ENCODE data around the gene TDRD9.

The TDRD9 gene

DNA sequence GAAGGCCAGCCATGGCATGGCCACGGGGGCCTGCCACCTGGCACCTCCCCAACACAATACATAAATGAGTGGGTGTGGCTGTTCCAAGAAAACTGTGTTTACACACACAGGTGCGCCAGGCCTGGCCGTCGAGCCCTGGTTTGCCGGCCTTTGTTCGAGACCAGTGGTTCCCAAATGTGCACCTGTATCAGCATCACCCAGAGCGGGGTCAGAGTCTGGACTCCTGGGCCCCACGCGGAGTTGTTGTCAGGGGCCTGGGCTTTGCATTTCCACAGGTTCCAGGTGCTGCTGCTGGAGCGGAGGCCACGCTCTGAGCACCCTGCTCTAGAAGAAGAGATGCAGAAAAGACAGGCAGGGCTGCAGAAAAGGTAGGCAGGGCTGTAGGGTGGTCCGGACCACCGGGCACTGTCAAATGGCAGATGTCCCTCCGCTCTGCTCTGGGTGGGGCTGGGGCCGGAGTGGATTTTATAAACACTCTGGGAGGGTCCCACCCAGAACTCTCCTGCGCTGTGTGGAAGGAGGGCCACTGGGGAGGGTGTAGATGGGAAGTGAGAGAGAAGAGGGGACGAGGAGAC is 153.1 kb downstream of the TDRD9 start:
- DNase-seq, result no peak

DNA sequence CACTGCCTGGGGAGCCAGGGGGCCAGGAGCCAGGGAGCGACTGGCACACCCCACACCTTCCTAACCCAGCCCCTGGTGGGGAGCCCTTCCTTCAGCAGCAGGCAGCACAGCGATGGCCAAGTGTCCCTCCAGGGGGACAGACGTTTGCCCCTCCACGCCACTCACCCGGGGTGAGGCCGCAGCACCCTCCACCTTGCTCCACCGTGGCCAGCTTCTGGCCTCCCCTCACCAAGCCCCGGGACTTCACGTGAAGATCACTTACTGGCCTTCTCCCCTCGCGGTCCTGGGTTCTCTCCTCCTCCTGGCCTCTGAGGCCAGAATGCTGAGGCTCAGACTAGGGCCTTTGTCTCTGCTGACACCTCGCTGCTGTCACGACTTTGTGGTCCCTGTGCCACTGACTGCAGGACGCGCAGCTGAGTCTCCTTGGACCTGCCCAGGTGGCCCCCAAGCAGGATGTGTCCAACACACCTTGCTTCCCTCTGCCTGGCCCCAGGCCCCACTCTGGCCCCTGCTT is 153.8 kb downstream of the TDRD9 start:
- no peak for DNase-seq

DNA sequence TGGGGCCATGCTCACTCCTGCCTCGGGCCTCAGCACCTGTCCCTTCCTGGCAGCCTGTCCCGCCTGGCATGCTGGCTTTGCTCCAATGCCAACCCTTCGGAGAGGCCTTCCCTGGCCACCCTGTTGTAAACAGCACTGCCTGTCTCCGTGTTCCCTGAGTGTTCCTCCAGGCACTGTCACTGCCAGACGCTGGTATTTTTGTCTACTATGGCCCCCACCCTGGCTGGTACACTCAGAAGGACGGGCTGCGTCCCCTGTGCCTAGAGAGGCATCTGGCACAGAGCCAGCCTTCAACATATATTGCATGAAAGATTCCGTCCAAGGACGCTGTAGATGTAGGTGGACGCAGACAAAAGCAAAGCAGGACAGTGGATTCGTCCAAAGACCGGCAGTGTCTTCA is 154.6 kb downstream of the TDRD9 start:
- DNase-seq, result no peak

DNA sequence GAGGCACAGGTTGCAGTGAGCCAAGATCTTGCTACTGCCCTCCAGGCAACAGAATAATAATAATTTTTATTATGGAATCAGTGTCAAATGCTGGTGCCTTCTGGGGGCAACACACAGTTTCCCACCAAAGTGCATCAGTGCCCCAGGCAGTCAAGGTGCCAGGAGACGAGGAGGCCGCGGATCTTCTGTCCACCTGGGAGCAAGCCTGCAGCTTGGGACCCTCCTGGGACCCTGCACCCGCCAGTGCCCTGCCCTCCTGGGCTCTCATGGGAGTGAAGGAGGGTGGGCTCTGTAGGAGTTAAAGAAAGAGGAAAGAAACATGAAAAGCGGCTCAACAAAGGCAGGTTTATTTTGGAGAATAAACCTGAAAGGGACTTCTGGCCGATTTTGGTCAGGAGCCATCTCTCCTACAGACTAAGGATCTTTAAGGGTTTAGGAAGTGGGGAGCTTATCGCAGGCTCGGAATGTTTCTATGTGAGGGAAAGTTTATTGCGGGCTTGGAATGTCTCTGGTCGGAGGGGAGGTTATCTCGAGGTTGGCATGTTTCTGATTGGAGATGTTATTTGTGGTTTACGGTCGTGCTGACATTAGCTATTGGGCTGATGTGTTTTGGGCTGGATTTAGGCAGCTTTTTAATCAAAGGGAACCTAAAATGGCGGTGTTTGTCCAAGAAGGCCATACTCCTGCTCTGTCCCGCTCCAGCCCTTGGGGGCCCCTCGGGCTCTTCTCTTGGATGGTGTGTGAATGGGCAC is 156.2 kb downstream of the TDRD9 start:
- no peak for DNase-seq

DNA sequence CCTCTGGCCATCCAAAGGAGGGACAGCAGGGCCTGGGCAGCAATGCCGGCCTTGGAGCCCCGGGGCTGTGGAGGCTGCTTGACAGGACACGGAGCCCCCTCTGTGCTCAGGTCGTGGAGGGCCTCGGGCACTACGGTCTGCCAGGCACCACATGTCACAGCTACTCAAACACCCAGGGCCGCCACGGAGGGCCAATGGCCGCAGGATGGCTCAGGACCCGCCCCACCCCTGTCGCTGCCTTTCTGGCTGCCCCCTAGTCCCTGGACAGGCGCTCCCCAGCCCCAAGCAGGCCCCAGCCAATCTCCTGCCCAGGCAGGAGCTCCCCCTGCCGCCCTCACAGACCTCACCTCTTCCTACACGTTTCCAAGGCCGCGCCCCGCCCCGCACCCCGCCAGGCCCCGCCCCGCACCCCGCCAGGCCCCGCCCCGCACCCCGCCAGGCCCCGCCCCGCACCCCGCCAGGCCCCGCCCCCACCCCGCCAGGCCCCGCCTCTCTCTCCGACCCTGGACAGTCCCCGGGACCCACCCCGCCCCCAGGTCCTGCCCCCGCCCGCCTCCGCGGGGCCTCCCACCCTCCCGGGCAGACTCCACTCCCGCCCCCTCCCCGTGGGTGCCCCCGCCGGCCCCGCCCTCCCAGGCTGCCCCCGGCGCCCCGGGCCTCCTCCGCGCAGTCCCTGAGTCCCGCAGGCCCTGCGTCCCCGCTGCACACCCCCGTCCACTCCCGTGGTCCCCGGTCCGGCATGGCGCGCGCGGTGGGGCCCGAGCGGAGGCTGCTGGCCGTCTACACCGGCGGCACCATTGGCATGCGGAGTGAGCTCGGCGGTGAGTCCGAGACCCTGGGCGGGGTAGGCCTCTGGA is 157.0 kb downstream of the TDRD9 start, which contains the start of gene ASPG:
Gene ASPG (plus strand): TSS at position 669 of the 857 bp plus-strand sequence. CDS start 71 bp downstream, at position 740.
- no peak for DNase-seq

DNA sequence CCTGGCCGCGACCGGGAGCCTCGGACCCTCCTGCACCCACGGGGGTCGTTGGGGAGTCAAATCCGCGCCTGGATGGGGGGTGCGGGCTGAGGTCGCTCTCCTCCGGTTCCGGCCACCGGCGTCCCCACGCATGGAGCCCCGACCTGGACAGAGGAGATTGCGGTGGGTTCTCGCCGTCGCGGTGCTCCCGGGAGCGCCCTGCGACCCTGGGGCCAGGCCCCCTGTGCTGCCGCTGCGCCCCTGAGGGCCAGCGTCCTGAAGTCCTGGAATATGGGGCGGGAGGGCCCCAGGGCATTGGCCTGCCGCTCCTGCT is 157.6 kb downstream of the TDRD9 start:
- no peak for DNase-seq

DNA sequence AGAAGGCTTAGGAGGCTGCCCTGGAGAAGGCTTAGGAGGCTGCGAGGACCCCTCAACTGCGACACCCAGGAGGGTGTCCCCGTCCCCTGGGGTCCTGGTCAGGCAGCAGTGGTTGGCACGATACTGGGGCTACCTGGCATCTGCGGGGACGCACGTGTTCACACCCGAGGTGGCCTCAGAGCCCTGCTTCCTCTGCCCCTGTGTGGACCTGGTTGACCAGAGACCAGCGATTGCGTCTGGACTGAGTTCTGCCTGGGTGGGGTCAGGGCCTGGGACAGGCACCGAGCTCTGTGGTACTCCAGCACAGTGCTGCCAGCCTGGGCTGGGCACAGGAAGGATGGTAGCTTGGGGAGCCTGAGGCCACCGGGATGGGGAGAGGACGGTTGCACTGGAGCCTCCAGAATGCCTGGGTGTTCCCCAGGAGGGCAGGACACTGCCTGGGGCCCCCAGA is 158.0 kb downstream of the TDRD9 start:
- no peak for DNase-seq

DNA sequence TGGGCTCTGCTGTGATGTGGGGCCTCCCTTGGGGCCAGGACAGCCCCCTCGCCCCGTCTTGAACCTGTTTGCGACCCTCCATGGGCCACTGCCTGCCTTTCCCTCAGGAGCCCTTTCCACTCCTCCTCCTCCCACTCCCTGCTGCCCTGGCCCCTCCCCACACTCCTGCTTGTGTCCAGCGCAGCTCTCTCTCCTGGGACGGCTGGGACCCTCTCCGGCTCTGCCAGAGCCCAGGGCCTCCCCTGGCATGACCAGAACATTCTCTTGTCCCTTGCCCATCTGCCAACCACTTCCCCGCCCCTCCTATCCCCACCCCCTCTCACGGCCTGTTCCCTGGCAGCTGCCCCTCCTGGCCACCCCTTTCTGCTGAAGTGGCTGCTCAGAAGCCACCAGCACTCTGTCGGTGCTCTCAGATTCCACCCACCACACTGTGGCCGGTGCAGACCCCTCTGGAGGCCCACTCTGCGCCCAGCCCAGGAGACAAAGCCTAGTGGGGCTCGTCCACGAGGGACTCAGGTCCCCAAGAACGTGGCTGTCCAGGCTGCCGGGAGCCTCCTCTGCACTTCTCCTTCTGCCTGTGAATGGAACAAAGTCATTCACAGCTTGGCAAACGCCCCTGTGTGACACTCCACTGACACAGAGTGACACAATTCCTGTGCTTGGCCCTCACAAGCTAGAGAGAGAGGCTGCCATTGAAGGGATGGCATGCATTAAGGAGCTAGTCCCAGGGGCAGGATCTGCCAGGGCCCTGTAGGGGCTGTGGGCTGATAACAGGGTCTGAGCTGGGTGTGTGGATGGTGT is 158.6 kb downstream of the TDRD9 start:
- DNase-seq, result no peak

DNA sequence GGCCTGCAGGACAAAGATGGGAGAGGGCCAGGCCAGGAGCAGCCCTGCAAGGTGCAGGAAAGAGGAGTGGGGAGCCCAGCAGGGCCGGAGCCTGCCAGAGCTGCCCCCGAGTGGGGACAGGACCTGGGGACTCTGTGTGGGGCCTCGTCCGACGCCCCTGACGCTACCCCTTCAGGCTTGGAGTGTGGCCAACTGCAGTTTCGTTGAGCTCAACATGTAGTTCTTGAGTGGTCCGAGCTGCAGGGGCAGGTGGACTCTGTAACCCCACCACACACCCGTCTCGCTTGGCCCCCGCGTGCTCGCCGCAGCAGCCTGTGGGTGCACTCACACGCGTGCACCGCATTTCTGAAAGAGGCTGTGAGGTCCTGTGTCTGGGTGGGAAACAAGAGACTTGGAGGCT is 159.2 kb downstream of the TDRD9 start:
- DNase-seq, result no peak

DNA sequence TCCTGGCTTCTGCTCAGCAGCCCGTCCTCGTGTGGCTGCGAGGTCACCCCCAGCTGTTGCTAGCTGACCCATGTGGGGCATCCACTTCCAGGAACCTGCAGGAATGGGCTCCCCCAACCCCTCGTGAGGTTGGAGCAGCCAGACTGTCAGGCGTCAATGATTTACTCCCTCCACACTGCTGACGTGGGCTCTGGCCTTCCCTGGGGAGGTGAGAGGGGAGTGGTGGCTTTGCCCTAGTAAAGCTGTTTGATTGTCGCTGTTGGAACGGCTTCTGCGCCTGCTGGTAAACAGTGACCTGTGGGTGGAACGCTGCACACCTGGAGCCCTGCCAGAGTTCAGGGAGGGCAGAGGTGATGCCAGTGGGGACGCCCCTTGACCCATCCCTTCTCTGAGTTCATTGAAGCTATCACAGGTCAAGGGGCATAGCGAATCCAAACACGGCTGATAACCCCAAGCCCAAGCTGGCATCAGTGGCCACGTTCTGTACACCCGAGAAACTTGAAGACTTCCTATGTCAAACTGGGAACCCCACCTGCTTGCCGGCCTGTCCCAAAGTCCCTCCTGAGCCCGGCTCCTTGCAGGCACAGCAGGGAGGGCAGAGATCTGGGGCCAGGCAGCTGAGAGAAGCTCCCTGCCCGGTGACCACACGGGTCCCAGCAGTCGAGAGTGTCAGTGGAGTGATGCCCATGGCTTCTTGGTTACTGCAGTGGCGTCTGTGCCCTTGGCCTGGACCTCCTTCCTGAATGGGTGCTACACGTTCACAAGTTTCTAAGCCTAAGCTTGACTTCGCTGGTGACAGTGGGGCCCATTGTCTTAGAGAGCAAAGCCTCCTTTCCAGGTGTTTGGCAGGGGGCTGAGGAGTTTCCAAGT is 160.0 kb downstream of the TDRD9 start:
- DNase-seq, result no peak

DNA sequence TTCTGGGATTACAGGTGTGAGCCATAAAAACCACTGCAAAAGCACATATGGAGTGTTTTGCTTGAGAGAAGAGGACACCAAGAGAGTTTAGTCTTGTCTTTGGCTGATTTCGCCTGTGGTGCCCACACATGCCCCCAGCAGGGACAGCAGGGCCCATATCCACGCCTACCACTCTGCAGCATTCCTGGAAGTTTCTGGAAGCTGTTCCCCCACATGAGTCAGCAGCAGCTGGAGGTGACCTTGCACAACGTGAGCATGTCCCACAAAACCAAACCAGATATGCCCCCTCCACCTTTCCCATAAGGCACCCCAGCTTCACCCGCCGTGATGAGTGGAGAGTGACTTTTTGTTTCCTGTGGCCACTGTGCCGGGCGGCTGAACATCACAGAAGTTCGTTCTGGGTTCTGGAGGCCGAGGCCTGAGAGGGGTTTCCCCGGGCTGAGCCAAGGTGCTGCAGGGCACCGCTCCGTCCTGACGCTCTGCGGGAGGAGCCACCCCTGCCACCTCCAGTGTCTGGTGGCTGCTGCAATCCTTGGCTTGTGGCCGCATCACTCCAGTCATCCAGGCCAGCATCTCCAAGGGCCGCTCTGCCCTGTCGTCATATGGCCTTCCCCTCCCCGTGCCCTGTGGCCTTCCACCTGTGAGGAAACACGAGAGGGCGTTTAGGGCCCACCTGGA is 162.0 kb downstream of the TDRD9 start:
- DNase-seq, result no peak

DNA sequence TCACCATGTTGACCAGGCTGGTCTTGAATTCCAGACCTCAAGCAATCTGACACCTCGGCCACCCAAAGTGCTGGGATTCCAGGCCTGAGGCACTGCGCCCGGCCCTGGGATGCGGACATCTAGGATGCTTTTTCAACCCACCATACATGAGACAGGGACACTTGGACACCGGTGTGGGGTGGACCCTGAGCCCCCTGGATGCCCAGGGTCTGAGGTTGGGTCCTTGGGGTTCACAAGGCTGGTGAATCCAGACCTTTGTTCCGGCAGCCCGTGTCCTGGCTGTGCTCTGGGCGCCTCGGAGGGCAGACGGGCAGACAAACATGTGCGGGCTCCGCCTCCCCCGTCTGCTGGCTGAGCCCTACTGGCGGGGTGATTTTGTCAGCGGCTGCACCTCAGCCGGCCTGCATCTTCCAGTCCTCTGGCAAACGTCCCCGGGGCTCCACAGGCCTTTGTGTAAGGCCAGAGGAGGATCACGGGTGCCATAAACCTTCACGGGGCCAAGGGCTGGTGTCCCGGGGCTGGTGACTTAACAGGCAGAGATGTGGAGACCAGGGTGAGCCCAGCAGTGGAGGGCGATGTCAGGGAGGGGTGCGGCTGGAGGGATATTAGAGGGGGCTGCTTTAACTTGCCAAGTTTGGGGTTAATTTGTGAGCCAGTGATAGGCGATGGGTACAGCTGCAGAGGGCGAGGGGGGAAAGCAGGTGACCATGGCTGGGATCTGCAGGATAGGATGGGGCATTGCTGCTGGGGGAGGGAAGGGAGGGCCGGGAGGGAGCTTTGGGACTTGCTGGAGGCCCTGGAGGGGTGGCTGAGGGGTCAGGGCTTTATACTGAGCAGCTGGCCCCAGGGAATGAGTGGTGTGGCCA is 163.0 kb downstream of the TDRD9 start:
- no peak for DNase-seq

DNA sequence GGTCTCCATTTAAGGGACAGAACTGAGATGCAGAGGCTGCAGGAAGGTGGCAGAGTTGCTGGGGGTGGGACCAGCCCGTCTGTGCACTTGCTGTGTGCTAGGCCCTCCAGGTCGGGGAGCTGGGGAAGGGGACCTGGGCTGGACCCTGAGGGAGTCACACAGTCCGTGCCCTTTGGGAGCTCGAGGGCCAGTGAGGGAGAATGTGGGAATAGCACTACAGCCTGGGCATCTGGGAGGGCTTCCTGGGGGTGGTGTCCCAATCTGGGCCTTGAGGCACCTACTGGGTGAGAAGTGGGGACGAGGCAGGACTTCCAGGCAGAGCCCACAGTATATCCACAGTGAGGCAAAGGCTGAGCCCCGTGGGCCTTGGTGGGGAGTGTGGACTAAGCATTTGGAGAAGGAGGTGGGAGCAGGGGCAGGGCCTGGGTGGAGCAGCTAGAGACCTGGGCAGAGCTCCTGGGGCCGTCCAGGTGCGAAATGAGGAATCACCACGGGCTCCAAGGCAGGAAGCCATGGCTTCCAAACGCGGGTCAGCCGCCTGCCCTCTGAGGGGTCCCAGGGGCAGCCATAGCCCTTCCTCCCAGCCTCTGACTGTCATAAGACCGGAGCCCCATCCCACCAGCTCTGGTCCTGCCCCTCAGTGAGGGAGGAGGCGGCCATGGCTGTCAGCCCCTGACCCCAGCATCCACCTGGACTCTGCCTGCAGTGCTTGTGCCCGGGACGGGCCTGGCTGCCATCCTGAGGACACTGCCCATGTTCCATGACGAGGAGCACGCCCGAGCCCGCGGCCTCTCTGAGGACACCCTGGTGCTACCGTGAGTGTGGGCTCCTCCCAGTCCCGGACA is 163.9 kb downstream of the TDRD9 start:
- no peak for DNase-seq

DNA sequence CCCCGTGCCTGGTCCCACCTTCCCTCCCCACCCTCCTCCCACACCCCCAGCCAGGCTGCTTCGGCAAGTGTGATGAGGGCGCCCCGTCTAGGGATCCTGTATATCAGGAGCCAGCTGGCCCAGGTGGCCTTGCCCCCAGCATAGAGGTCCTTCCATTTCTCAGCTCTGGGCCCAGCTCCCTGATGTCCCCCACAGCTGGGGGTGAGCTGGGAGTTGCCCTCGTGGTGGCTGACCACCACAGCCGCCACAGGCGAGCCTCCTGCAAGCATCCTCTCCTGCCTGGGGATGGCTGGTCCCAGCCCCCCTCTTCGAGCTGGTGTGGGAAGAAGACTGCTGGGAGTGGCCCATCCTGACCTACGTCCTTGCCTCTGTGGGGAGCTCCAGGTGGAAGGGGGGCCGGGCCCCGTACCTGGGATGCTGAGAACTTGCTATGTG is 164.7 kb downstream of the TDRD9 start:
- DNase-seq, result no peak

DNA sequence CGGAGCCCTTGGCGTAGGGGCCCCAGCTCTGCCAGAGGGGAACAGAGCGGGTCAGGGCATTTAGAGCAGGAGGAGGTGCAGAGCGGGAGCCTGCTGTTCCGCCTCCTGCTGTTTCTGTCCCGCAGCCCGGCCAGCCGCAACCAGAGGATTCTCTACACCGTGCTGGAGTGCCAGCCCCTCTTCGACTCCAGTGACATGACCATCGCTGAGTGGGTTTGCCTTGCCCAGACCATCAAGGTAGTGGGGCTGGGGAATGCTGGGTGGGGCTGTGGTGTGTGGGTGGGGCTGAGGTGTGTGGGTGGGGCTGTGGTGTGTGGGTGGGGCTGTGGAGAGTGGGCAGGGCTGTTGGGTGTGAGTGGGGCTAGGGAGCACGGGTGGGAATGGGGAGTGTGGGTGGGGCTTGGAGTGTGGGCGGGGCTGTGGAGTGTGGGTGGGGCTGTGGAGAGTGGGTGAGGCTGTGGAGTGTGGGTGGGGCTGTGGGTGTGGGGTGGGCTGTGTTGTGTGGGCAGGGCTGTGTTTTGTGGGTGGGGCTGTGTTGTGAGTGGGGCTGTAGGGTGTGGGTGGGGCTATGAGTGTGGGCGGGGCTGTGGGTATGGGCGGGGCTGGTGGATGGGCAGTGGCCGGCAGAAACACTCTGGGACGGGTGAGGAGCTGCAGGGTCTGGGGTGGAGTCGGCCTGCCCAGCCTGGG is 165.3 kb downstream of the TDRD9 start:
- DNase-seq, result no peak

DNA sequence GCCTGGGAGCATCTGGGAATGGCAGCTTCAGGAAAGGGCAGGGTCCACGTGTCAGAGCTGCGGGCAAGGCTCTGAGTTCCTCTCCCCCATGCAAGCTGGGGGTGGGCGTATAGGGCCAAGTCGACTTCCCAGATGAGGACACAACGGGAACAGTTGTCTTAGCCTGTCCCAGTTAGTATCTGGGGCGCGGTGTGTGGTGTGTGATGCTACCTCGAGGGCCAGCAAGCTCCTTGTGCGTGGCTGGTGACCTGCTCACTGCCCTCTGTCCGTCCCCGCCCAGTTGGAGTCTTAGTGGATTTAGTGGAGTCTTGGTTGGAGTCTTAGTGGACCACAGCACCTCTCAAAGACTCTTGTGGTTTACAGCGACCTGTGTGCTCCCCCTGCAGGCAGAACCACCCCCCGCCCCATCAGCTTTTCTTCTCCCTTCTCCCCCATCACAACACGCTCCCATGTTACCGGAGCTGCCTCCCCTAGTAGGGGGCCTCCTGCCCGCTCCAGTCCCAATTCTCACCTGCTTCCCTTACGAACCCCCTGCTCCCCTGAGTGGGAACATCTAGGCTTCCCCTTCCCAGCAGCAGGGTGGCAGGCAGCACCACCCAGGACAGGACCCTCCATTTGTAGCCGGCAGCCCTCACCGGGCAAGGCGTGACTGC is 165.9 kb downstream of the TDRD9 start:
- DNase-seq, result no peak

DNA sequence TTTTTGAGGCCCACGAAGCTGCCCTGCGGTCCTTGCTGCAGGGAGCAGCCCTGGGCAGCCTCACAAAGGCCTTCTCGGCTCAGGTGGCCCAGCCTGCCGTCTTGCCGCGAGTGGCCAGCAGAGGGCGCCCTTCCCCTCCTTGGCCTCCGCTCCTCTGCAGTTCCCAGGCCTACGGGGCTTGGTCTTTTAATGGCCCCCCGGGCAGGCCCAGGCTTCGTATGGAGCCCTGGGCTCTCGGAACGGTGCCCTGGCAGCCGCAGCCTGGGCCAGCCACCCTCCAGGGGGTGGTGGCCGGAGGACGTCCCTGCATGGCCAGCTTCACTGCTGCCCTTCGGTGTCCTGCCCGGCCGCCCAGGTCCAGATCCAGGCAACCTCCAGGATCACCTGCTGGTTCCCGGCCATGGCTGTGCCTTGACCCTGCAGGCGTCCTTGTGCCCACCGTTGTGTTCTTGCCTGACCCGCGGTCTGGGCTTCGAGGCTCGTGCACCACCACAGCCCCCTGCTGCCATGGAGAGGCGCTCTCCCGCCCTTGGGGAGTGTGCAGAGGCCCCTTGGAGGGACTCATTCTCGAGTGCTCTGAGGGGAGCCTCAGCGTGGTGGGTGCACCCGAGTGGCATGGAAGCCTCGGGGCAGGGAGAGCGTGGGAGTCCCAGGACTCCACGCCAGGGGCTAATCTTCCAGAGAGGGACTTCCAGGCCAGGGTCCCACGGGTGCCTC is 166.6 kb downstream of the TDRD9 start:
- DNase-seq, result peak; percentile 46

Data from CD4-positive, alpha-beta T cell treated with Interleukin-4 for 4 hours (primary cell).